GM12872 (cell line): Measurements from ENCODE around the gene FHIT.

Experiments used
- TF ChIP-seq, protein P1 (sequence below): IDR thresholded peaks from 3 replicates; pipeline ENCODE4 v1.5.1; 2011; ENCODE audit warnings: low read depth, mild to moderate bottlenecking, low read length, moderate library complexity; ENCODE audit not compliant: insufficient read depth

FHIT gene

DNA sequence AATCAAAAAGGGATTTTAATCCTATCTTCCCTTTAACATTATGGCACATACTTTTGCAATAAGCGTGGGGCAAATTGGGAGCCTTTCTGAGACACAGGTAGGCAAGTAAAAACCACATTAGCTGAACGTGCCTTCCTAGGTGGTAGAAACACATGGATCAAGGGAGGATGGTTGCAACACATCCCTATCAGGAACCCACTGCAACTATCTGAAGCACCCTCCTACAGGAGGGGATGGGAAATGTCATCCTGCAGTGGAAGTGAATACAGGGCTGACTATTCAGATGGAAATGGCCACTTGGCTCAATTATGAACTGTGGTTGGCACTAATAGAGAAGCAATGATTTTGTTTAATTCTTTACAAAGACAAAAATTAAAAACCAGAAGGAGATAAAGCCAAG is 826.3 kb downstream of the FHIT start:
- TF ChIP-seq, protein P1, sequence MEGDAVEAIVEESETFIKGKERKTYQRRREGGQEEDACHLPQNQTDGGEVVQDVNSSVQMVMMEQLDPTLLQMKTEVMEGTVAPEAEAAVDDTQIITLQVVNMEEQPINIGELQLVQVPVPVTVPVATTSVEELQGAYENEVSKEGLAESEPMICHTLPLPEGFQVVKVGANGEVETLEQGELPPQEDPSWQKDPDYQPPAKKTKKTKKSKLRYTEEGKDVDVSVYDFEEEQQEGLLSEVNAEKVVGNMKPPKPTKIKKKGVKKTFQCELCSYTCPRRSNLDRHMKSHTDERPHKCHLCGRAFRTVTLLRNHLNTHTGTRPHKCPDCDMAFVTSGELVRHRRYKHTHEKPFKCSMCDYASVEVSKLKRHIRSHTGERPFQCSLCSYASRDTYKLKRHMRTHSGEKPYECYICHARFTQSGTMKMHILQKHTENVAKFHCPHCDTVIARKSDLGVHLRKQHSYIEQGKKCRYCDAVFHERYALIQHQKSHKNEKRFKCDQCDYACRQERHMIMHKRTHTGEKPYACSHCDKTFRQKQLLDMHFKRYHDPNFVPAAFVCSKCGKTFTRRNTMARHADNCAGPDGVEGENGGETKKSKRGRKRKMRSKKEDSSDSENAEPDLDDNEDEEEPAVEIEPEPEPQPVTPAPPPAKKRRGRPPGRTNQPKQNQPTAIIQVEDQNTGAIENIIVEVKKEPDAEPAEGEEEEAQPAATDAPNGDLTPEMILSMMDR, result no peak

DNA sequence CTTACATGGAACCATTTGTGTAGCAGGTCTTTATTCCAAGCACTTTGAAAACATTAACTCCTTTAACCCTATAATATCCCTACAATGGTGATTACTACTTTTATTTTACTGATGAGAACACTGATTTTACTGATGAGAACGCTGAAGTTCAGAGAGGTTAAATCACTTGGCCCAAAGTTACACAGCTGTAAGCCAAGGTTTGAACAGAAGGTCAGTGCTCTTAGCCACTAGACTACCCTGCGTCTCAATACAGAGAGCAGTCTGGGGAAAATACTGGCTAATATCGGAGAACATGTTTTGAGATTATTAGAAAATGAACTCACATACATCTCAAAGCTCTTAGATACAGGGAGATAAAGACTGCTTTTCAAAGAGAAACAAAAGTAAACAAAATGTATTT is 827.2 kb downstream of the FHIT start:
- TF ChIP-seq, protein P1, result no peak

DNA sequence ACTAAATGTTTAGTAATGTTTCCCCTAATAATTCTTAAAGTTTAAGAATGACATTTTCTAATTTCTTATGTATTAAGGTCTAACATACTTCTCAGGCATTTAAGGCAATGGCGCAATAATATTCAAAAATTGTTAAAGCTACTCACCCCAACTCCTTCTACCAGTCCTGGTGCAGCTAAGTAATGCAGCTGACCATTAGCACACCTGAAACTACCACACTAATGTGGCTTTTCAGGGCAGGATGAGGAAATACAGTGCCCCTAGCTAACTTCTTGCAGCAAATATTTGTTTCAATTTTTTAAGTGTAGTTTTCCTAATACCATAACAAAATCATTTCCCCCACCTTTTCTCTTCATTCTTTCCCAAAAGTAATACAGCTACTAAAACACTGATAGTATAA is 827.7 kb downstream of the FHIT start:
- TF ChIP-seq, protein P1, result no peak

DNA sequence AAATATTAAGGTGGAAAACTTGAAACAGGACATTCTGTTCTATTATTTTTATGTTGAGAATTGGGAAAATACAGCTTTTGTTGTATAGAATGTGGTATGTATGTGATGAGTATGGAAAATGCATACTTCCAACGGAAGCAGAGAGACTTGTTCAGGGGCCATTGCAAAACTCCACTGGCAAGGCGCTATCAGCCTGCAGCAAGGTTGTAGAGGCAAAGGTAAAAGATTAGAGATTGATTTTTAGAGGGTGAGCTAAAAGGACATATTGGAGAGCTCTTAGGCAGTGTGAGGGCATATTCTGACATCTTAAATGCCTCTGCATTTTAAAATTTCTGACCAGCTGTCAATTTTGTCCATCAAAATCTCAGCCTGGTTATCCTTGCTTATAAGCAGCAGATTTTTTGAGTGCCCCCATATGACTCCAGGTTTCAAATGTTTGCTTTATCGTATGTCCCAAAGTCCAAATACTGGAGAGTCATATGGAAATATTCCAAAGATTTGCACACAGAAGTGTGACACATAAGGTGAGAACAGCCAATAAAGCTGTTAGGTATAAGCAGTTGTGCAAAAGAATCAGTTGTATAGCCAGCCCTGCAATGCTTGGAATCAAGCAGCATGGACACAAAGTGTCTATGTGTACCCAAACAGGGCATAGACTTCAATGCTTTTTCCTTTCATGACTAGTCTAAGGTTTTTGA is 829.4 kb downstream of the FHIT start:
- TF ChIP-seq, protein P1, result no peak

DNA sequence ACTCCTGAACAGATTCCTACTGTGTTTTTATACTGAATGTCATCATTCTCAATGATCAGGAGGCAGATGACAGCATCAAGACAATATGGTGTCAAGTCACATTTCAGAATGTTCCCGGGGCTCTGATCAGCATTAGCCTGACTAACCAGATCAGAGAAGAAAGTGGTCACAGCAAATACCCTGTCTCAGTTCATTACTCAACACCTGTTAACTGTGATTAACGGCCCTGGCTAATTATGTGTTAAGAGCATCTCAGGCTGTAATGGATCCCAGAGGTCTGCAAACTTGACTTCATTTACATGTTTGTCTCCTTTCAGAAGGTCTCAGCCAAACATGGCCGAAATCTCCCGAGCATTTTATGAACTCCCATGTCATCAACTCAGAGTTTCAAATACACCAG is 833.7 kb downstream of the FHIT start:
- TF ChIP-seq, protein P1, result no peak

DNA sequence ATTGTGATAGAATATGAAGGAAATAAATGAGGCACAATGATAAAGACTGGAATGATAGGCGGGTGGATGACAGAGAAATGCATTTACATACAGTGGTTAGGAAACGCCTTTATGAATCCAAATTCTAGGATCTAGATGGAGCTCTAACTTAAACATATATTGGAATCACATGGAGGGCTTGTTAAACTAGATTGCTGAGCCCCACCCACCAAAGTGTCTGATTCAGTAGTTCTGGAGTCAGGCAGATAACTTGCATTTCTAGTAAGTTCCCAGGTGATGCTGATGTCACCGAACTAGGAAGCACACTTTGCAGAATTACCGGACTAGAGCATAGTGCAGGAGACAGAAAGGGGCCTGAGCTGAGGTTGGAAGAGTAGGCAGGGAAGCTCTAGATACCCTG is 837.2 kb downstream of the FHIT start:
- TF ChIP-seq, protein P1, result no peak

DNA sequence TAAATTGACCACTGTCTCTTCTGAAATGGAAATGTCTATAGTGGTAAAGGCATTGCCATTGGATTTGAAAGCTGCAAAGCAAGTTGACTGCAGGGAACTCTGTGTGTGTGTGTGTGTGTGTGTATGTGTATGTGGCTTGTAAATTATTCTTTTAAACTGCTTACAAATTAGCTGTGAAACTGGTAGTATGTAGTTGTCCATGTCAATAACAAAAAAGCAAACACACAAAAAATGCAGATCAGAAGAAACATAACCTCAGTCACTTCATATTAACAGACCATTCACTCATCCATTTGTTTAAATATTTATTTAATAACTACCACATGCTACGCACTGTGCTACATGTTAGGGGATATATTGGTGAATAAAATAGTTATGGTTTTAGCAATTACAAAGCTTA is 837.7 kb downstream of the FHIT start:
- TF ChIP-seq, protein P1, result no peak
